ENCODE results near the gene PAPPA2.

DNA sequence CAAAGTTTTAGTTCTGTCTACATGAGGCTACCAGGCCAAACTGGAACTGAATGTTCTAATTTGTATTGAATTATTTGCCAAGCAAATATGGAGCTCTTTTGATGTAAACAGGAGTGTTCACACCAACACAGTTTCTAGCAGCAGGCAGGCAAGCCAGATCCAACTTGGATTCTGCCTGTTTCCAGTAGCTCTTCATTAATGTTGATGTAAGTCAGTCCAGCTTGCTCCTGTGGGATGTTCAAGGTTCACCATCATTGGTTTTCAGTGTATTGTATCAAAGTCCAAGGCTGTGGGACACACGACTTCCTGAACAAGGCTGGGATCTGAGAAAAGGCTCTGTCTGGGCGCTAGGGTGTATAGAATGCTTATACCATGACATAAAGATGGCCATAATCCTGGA lies 68.1 kb downstream of the PAPPA2 start:
- TF ChIP-seq, protein P1, sequence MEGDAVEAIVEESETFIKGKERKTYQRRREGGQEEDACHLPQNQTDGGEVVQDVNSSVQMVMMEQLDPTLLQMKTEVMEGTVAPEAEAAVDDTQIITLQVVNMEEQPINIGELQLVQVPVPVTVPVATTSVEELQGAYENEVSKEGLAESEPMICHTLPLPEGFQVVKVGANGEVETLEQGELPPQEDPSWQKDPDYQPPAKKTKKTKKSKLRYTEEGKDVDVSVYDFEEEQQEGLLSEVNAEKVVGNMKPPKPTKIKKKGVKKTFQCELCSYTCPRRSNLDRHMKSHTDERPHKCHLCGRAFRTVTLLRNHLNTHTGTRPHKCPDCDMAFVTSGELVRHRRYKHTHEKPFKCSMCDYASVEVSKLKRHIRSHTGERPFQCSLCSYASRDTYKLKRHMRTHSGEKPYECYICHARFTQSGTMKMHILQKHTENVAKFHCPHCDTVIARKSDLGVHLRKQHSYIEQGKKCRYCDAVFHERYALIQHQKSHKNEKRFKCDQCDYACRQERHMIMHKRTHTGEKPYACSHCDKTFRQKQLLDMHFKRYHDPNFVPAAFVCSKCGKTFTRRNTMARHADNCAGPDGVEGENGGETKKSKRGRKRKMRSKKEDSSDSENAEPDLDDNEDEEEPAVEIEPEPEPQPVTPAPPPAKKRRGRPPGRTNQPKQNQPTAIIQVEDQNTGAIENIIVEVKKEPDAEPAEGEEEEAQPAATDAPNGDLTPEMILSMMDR (conservative IDR thresholded peaks at IDR 0.05), result no peak
- TF ChIP-seq ZFX (IDR thresholded peaks at IDR 0.05), result no peak
